ENCODE data around the gene TLX1.

DNA sequence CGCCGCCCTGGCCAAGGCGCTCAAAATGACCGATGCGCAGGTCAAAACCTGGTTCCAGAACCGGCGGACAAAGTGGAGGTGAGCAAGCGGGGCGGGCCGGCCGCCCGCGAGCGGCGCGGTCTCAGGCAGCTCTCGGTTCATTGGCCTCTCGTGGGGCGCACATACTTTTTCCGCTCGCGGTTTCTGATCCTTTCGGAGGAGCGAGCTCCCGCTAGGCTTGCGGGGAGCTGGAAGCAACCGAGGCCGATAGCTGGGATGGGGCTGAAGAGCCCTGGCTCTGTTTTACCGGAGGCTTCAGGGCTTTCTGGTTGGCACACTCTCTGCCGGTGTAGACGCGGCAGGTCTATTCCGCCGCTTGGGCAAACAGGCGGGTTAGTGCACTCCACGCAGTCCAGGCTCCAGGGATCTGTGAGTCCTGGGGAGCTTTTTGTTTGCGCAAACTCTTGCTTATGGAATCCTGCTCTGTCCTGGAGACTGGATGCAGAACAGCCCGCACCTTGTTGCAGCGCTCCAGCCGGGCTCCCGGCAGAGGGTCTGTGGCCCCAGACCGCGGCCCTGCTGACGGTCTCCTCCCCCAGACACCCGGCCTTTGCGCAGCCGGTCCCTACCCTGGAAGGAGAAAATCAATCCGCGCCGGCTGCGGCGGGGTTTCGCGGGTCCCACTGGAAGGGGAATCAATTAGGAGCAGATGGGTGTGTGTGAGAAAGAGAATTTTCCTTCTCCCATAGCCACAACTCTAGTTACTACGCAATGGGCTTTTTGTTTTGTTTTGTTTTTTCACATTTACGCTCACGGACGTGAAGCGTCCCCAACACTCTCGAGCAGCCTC, 3.4 kb downstream of the TLX1 start:
- TF ChIP-seq, protein P1, sequence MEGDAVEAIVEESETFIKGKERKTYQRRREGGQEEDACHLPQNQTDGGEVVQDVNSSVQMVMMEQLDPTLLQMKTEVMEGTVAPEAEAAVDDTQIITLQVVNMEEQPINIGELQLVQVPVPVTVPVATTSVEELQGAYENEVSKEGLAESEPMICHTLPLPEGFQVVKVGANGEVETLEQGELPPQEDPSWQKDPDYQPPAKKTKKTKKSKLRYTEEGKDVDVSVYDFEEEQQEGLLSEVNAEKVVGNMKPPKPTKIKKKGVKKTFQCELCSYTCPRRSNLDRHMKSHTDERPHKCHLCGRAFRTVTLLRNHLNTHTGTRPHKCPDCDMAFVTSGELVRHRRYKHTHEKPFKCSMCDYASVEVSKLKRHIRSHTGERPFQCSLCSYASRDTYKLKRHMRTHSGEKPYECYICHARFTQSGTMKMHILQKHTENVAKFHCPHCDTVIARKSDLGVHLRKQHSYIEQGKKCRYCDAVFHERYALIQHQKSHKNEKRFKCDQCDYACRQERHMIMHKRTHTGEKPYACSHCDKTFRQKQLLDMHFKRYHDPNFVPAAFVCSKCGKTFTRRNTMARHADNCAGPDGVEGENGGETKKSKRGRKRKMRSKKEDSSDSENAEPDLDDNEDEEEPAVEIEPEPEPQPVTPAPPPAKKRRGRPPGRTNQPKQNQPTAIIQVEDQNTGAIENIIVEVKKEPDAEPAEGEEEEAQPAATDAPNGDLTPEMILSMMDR (IDR thresholded peaks at IDR 0.05 in 4 of 5, conservative IDR thresholded peaks at IDR 0.05 in 1 of 5), result no peak
- no peak for TF ChIP-seq POLR2A (IDR thresholded peaks at IDR 0.05)
